OCI-LY1 (cell line): ENCODE results near the gene CDKN3.
"Not testable (repeated sequence)": the region's sequence is repeated elsewhere in the genome, so short reads cannot be mapped to it uniquely, and the experiment has no call there.

Source experiments
- EZH2 ChIP-seq: fragments of 200-600 bp; sonication (generic), shearing (Covaris generic); IDR thresholded peaks from 2 replicates; pipeline ENCODE4 v1.8.0; 2017; ENCODE audit warnings: borderline replicate concordance, mixed run types, mild to moderate bottlenecking, antibody characterized with exemption, low read length, moderate library complexity, mixed read lengths
- TF ChIP-seq, protein P1 (sequence below): fragments of 200-600 bp; sonication (generic), shearing (Covaris generic); IDR thresholded peaks from 2 replicates; pipeline ENCODE4 v1.5.1; 2017; ENCODE audit warnings: mild to moderate bottlenecking, antibody characterized with exemption, low read length, moderate library complexity, mixed read lengths

DNA sequence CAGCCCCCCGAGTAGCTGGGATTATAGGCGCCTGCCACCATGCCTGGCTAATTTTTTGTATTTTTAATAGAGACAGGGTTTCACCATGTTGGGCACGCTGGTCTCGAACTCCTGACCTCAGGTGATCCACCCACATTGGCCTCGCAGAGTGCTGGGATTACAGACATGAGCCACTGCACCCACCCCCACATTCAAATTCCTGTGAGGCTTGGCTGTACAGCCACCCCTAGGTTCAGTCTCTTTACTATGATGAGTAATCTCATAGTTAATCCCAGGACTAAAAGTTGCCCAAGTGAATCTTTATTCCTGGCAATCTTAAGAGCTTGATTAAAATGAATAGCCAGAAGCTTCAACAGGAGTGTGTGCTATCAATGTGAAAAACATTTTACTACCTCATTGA is 57.2 kb downstream of the CDKN3 start:
- TF ChIP-seq, protein P1, sequence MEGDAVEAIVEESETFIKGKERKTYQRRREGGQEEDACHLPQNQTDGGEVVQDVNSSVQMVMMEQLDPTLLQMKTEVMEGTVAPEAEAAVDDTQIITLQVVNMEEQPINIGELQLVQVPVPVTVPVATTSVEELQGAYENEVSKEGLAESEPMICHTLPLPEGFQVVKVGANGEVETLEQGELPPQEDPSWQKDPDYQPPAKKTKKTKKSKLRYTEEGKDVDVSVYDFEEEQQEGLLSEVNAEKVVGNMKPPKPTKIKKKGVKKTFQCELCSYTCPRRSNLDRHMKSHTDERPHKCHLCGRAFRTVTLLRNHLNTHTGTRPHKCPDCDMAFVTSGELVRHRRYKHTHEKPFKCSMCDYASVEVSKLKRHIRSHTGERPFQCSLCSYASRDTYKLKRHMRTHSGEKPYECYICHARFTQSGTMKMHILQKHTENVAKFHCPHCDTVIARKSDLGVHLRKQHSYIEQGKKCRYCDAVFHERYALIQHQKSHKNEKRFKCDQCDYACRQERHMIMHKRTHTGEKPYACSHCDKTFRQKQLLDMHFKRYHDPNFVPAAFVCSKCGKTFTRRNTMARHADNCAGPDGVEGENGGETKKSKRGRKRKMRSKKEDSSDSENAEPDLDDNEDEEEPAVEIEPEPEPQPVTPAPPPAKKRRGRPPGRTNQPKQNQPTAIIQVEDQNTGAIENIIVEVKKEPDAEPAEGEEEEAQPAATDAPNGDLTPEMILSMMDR = not testable (repeated sequence)
- TF ChIP-seq EZH2 = not testable (repeated sequence)
